GM23338 (cell line): ENCODE results near the gene CDH23.

Source experiments
- CREB1 ChIP-seq: fragments of 250-450 bp; sonication (Bioruptor Pico); IDR thresholded peaks from 2 replicates; pipeline ENCODE4 v1.5.0; 2020; ENCODE audit warnings: low read depth, mild to moderate bottlenecking, moderate library complexity
- CTCF ChIP-seq, 2 experiments: fragments of 200-600 bp in 1 of 2; sonication (generic) in 1 of 2; conservative IDR thresholded peaks; 2 replicates each; pipeline versions ENCODE4 v1.5.1 to v1.6.1; 2016 to 2017; ENCODE audit warnings: antibody characterized with exemption in 2 of 2, low read depth in 2 of 2, mild to moderate bottlenecking in 2 of 2, moderate library complexity in 1 of 2
- EZH2 ChIP-seq: fragments of 200-600 bp; sonication (generic); IDR thresholded peaks from one replicate; pipeline ENCODE4 v1.8.0; 2017; ENCODE audit warnings: antibody characterized with exemption, mild to moderate bottlenecking, low read depth; ENCODE audit not compliant: unreplicated experiment
- EZH2phosphoT487 ChIP-seq: fragments of 200-600 bp; sonication (generic); IDR thresholded peaks from one replicate; pipeline ENCODE4 v1.8.1; 2018; ENCODE audit warnings: antibody characterized with exemption; ENCODE audit not compliant: unreplicated experiment
- JUNB ChIP-seq: IDR thresholded peaks from one replicate; pipeline ENCODE4 v1.6.1; 2016; ENCODE audit warnings: antibody characterized with exemption; ENCODE audit not compliant: unreplicated experiment
- NANOG ChIP-seq: IDR thresholded peaks from 2 replicates; pipeline ENCODE4 v1.6.1; 2016; ENCODE audit warnings: antibody characterized with exemption, borderline replicate concordance
- POLR2AphosphoS5 ChIP-seq: IDR thresholded peaks from 2 replicates; pipeline ENCODE4 v1.6.1; 2016; ENCODE audit warnings: antibody characterized with exemption, low read depth
- ZNF114 ChIP-seq: fragments of 250-450 bp; sonication (Bioruptor Pico); IDR thresholded peaks from 2 replicates; pipeline ENCODE4 v1.5.0; 2020; ENCODE audit warnings: mild to moderate bottlenecking, moderate library complexity
- ZNF331 ChIP-seq: fragments of 250-450 bp; sonication (Bioruptor Pico); IDR thresholded peaks from 2 replicates; pipeline ENCODE4 v1.5.0; 2020; ENCODE audit warnings: low read depth, mild to moderate bottlenecking, moderate library complexity
- TF ChIP-seq, protein P1 (sequence below): IDR thresholded peaks from one replicate; pipeline ENCODE4 v1.6.1; 2018; ENCODE audit warnings: antibody characterized with exemption; ENCODE audit not compliant: unreplicated experiment
- TF ChIP-seq, protein P2 (sequence below): fragments of 250-450 bp; sonication (Bioruptor Pico); IDR thresholded peaks from 2 replicates; pipeline ENCODE4 v1.5.0; 2020; ENCODE audit warnings: mild to moderate bottlenecking, moderate library complexity

DNA sequence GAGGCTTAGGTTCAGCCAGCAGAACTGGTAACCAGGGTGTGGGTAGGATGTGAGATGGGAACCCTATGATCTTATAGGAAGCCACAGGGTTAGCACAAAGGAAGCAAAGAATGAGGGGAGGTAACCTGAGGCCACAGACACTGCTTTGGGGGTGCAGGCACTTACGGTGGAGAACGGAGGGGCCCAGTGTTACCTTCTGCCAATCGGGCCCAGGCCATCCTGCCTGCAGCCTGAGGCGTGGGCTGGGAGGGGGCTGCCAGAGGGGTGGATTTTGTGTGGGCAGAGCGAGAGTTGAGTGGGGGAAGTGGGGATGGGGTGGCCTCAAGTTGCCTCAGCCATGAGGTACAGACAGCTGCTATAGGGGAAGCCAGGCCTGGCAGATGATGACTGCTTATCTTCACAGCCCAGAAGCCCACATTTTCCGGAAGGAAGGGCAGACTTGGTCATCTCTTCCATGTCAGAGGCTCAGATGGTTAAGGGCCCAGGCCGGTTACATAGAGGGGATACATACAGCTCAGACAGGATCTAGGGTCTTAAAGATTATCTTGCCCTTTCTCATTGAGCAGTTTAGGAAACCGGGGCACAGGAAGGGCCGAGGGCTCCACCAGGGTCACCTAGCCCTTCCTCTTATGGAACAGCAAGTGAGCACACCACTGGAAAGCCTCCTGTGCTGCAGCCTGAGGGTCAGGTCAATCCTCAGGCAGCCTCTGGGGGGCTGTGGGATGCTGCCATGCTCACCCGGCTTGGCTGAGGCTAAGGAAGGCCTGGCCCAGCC is 401.0 kb downstream of the CDH23 start:
- TF ChIP-seq CTCF (conservative IDR thresholded peaks at IDR 0.05; ENCODE audit: low read depth in 2 of 2) (no peak), EZH2 (no peak), EZH2phosphoT487 (no peak), ZNF331 (CRISPR knock-in tag) (no peak), POLR2AphosphoS5 (no peak), CREB1 (CRISPR knock-in tag) (no peak), ZNF114 (CRISPR knock-in tag) (no peak), JUNB (no peak), NANOG (no peak)
- TF ChIP-seq, protein P1, sequence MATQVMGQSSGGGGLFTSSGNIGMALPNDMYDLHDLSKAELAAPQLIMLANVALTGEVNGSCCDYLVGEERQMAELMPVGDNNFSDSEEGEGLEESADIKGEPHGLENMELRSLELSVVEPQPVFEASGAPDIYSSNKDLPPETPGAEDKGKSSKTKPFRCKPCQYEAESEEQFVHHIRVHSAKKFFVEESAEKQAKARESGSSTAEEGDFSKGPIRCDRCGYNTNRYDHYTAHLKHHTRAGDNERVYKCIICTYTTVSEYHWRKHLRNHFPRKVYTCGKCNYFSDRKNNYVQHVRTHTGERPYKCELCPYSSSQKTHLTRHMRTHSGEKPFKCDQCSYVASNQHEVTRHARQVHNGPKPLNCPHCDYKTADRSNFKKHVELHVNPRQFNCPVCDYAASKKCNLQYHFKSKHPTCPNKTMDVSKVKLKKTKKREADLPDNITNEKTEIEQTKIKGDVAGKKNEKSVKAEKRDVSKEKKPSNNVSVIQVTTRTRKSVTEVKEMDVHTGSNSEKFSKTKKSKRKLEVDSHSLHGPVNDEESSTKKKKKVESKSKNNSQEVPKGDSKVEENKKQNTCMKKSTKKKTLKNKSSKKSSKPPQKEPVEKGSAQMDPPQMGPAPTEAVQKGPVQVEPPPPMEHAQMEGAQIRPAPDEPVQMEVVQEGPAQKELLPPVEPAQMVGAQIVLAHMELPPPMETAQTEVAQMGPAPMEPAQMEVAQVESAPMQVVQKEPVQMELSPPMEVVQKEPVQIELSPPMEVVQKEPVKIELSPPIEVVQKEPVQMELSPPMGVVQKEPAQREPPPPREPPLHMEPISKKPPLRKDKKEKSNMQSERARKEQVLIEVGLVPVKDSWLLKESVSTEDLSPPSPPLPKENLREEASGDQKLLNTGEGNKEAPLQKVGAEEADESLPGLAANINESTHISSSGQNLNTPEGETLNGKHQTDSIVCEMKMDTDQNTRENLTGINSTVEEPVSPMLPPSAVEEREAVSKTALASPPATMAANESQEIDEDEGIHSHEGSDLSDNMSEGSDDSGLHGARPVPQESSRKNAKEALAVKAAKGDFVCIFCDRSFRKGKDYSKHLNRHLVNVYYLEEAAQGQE: no peak
- TF ChIP-seq, protein P2, sequence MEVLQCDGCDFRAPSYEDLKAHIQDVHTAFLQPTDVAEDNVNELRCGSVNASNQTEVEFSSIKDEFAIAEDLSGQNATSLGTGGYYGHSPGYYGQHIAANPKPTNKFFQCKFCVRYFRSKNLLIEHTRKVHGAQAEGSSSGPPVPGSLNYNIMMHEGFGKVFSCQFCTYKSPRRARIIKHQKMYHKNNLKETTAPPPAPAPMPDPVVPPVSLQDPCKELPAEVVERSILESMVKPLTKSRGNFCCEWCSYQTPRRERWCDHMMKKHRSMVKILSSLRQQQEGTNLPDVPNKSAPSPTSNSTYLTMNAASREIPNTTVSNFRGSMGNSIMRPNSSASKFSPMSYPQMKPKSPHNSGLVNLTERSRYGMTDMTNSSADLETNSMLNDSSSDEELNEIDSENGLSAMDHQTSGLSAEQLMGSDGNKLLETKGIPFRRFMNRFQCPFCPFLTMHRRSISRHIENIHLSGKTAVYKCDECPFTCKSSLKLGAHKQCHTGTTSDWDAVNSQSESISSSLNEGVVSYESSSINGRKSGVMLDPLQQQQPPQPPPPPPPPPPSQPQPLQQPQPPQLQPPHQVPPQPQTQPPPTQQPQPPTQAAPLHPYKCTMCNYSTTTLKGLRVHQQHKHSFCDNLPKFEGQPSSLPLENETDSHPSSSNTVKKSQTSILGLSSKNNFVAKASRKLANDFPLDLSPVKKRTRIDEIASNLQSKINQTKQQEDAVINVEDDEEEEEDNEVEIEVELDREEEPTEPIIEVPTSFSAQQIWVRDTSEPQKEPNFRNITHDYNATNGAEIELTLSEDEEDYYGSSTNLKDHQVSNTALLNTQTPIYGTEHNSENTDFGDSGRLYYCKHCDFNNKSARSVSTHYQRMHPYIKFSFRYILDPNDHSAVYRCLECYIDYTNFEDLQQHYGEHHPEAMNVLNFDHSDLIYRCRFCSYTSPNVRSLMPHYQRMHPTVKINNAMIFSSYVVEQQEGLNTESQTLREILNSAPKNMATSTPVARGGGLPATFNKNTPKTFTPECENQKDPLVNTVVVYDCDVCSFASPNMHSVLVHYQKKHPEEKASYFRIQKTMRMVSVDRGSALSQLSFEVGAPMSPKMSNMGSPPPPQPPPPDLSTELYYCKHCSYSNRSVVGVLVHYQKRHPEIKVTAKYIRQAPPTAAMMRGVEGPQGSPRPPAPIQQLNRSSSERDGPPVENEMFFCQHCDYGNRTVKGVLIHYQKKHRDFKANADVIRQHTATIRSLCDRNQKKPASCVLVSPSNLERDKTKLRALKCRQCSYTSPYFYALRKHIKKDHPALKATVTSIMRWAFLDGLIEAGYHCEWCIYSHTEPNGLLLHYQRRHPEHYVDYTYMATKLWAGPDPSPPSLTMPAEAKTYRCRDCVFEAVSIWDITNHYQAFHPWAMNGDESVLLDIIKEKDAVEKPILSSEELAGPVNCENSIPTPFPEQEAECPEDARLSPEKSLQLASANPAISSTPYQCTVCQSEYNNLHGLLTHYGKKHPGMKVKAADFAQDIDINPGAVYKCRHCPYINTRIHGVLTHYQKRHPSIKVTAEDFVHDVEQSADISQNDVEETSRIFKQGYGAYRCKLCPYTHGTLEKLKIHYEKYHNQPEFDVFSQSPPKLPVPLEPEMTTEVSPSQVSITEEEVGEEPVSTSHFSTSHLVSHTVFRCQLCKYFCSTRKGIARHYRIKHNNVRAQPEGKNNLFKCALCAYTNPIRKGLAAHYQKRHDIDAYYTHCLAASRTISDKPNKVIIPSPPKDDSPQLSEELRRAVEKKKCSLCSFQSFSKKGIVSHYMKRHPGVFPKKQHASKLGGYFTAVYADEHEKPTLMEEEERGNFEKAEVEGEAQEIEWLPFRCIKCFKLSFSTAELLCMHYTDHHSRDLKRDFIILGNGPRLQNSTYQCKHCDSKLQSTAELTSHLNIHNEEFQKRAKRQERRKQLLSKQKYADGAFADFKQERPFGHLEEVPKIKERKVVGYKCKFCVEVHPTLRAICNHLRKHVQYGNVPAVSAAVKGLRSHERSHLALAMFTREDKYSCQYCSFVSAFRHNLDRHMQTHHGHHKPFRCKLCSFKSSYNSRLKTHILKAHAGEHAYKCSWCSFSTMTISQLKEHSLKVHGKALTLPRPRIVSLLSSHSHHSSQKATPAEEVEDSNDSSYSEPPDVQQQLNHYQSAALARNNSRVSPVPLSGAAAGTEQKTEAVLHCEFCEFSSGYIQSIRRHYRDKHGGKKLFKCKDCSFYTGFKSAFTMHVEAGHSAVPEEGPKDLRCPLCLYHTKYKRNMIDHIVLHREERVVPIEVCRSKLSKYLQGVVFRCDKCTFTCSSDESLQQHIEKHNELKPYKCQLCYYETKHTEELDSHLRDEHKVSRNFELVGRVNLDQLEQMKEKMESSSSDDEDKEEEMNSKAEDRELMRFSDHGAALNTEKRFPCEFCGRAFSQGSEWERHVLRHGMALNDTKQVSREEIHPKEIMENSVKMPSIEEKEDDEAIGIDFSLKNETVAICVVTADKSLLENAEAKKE (CRISPR knock-in tag): no peak
